CD14-positive monocyte (primary cell): ENCODE results near the gene ECEL1. TPM values are rescaled to one million over a fixed set of nuclear protein-coding genes. Genes with fewer than 3 reads are reported as not detected.

Experiments
- DNase-seq, 3 donors: peaks; one replicate each; pipeline ENCODE4 v3.0.0-alpha.2; 2011 to 2022
- H2AFZ ChIP-seq: 2 replicates; pipeline ENCODE4 v1.6.0; 2012; ENCODE audit warnings: mild to moderate bottlenecking, low read depth, low read length, inconsistent platforms; ENCODE audit not compliant: insufficient read depth, poor library complexity, severe bottlenecking
- H3K27ac ChIP-seq, 2 donors: 1 replicate in 1 of 2; 2 replicates in 1 of 2; pipeline ENCODE4 v1.5.1; 2012 to 2013; ENCODE audit warnings: low read length in 2 of 2, control low read depth in 1 of 2, inconsistent platforms in 1 of 2, low read depth in 1 of 2, mild to moderate bottlenecking in 1 of 2
- H3K27me3 ChIP-seq, 2 donors: one replicate each; pipeline versions ENCODE4 v1.6.0 to v1.6.1; 2011 to 2013; ENCODE audit warnings: low read length in 2 of 2; ENCODE audit not compliant: control insufficient read depth in 2 of 2, insufficient read depth in 2 of 2
- H3K36me3 ChIP-seq, 2 donors: replicated peaks in 1 of 2; 1 replicate in 1 of 2; 2 replicates in 1 of 2; pipeline versions ENCODE4 v1.5.1 to v1.6.1; 2012 to 2013; ENCODE audit warnings: low read length in 2 of 2, control low read depth in 1 of 2, inconsistent platforms in 1 of 2, mild to moderate bottlenecking in 1 of 2; ENCODE audit not compliant: insufficient read depth in 2 of 2, control insufficient read depth in 1 of 2
- H3K4me1 ChIP-seq, 2 donors: 1 replicate in 1 of 2; 2 replicates in 1 of 2; pipeline versions ENCODE4 v1.5.1 to v1.6.1; 2012 to 2013; ENCODE audit warnings: low read length in 2 of 2, control low read depth in 1 of 2, inconsistent platforms in 1 of 2, mild to moderate bottlenecking in 1 of 2, moderate library complexity in 1 of 2; ENCODE audit not compliant: insufficient read depth in 2 of 2, control insufficient read depth in 1 of 2
- H3K4me2 ChIP-seq: replicated peaks from 2 replicates; pipeline ENCODE3; 2012; ENCODE audit warnings: low read length, moderate library complexity, mild to moderate bottlenecking; ENCODE audit not compliant: poor library complexity, severe bottlenecking; ENCODE audit errors: extremely low read depth
- H3K4me3 ChIP-seq, 3 experiments: fragments of 200-600 bp in 1 of 3; sonication (generic) in 1 of 3; replicated peaks in 1 of 3; 1 replicate in 2 of 3; 2 replicates in 1 of 3; pipeline ENCODE4 v1.5.1; 2011 to 2013; ENCODE audit warnings: low read length in 3 of 3, mild to moderate bottlenecking in 3 of 3, control low read depth in 2 of 3, low read depth in 2 of 3, inconsistent platforms in 1 of 3, moderate library complexity in 1 of 3
- H3K79me2 ChIP-seq: 2 replicates; pipeline ENCODE4 v1.6.0; 2012; ENCODE audit warnings: mild to moderate bottlenecking, control low read depth, inconsistent platforms, low read length, moderate library complexity; ENCODE audit not compliant: insufficient read depth
- H3K9ac ChIP-seq: 2 replicates; pipeline ENCODE4 v1.6.0; 2017; ENCODE audit warnings: low read length, mild to moderate bottlenecking; ENCODE audit not compliant: insufficient read depth, poor library complexity, severe bottlenecking
- H3K9me3 ChIP-seq, 2 donors: replicated peaks in 1 of 2; 1 replicate in 1 of 2; 2 replicates in 1 of 2; pipeline versions ENCODE4 v1.5.1 to v1.6.1; 2012 to 2013; ENCODE audit warnings: low read length in 2 of 2, control low read depth in 1 of 2; ENCODE audit not compliant: control insufficient read depth in 1 of 2, insufficient read depth in 1 of 2
- H4K20me1 ChIP-seq: 2 replicates; pipeline ENCODE4 v1.6.0; 2012; ENCODE audit warnings: mild to moderate bottlenecking, low read length, control low read depth, moderate library complexity; ENCODE audit not compliant: insufficient read depth
- H3K27ac Mint-ChIP-seq, 7 donors: one replicate each; pipeline ENCODE4 v1.8.0; 2020; ENCODE audit warnings: mild to moderate bottlenecking in 7 of 7, mixed read lengths in 7 of 7, moderate library complexity in 6 of 7, inconsistent platforms in 2 of 7
- H3K27me3 Mint-ChIP-seq, 3 donors: one replicate each; pipeline ENCODE4 v1.8.0; 2021 to 2022; ENCODE audit warnings: low read depth in 3 of 3, mild to moderate bottlenecking in 3 of 3, mixed read lengths in 3 of 3, moderate library complexity in 3 of 3, inconsistent platforms in 1 of 3
- H3K36me3 Mint-ChIP-seq, 2 donors: one replicate each; pipeline ENCODE4 v1.8.0; 2020; ENCODE audit warnings: mixed read lengths in 2 of 2, inconsistent platforms in 1 of 2, mild to moderate bottlenecking in 1 of 2
- H3K4me1 Mint-ChIP-seq: one replicate; pipeline ENCODE4 v1.8.0; 2020; ENCODE audit warnings: mild to moderate bottlenecking, mixed read lengths
- H3K4me3 Mint-ChIP-seq, 2 donors: one replicate each; pipeline ENCODE4 v1.8.0; 2020; ENCODE audit warnings: mild to moderate bottlenecking in 2 of 2, mixed read lengths in 2 of 2, moderate library complexity in 1 of 2
- H3K9me3 Mint-ChIP-seq, 7 donors: one replicate each; pipeline ENCODE4 v1.8.0; 2020 to 2022; ENCODE audit warnings: mixed read lengths in 7 of 7, mild to moderate bottlenecking in 6 of 7, moderate library complexity in 6 of 7, inconsistent platforms in 2 of 7
- WGBS: methylation state at CpG from one replicate; pipeline ENCODE4 v1.1.5; 2013; ENCODE audit warnings: missing lambda C conversion rate; ENCODE audit not compliant: insufficient coverage; 5-methylcytosine and 5-hydroxymethylcytosine counted together
- intact Hi-C, 2 donors: fragments of 100-400 bp; cut with micrococcal nuclease; formaldehyde crosslinking; loops; one replicate each; pipeline versions ENCODE4 v1.15.0 to v1.15.1; 2023
- polyA plus RNA-seq, 3 donors: library from polyadenylated mRNA; depleted of rRNA in 1 of 3; unstranded in 2 of 3; stranded (reverse) in 1 of 3; fragments of 300-500 nt in 2 of 3; fragments of >200 nt in 1 of 3; fragmentation: Illumina TruSeq in 2 of 3; gene quantifications; 1 replicate in 2 of 3; 2 replicates in 1 of 3; pipeline ENCODE4 v1.2.3, GENCODE V29; 2012 to 2021
- TF ChIP-seq, protein P1 (sequence below): fragments of 200-600 bp; IDR thresholded peaks from one replicate; pipeline ENCODE4 v1.8.0; 2022; ENCODE audit warnings: antibody characterized with exemption, mild to moderate bottlenecking

The ECEL1 gene
- polyA plus RNA-seq, 3 donors, result not detected

DNA sequence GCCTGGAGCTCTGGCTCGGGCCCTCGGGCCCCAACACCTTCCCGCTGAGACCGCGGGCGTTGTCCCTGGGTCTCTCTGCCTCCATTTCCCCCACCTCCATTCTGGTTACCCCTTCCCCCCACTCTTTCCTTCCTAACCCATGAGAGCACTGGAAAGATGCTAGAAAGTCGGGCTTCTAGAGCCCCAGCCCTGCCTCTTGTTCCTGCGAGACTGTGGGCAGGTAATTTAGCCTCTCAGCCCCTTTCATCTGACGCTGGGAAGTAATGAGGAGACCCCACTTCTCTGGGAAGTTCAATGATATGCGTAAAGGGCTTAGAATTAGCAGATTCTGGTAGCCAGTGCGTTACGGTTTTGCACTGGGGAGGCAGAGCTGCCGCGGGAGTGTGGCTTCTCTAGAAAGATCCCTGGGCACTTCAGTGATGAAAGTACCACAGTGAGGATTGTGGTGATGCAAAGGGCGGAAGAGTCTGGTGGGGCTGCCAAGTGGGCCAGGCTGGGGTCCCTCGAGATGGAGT, 16.2 kb upstream of the ECEL1 start:
- intact Hi-C loops, result no loop called here
- no peak overlapping the region for H3K27ac ChIP-seq
- H4K20me1 ChIP-seq, result no peaks in the 10 kb centered on the region
- TF ChIP-seq, protein P1, sequence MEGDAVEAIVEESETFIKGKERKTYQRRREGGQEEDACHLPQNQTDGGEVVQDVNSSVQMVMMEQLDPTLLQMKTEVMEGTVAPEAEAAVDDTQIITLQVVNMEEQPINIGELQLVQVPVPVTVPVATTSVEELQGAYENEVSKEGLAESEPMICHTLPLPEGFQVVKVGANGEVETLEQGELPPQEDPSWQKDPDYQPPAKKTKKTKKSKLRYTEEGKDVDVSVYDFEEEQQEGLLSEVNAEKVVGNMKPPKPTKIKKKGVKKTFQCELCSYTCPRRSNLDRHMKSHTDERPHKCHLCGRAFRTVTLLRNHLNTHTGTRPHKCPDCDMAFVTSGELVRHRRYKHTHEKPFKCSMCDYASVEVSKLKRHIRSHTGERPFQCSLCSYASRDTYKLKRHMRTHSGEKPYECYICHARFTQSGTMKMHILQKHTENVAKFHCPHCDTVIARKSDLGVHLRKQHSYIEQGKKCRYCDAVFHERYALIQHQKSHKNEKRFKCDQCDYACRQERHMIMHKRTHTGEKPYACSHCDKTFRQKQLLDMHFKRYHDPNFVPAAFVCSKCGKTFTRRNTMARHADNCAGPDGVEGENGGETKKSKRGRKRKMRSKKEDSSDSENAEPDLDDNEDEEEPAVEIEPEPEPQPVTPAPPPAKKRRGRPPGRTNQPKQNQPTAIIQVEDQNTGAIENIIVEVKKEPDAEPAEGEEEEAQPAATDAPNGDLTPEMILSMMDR, result no peak
- peak overlapping the region in 1 of 2 donors; percentile 69 for H3K4me3 Mint-ChIP-seq
- no peak for DNase-seq
- no peak overlapping the region for H3K27ac Mint-ChIP-seq
- no peaks in the 10 kb centered on the region for H3K4me1 ChIP-seq
- H3K36me3 Mint-ChIP-seq, result no peaks in the 10 kb centered on the region
- no peak overlapping the region for H3K9ac ChIP-seq
- no peak overlapping the region for H3K4me3 ChIP-seq
- H3K36me3 ChIP-seq, result no peaks in the 10 kb centered on the region
- no peaks in the 10 kb centered on the region for H3K79me2 ChIP-seq
- peaks cover 0 to 11% of the 10 kb centered on the region in 2 donors for H3K9me3 ChIP-seq
- peaks cover 0 to 6% (median 0%) of the 10 kb centered on the region in 7 donors for H3K9me3 Mint-ChIP-seq
- peaks cover 46 to 73% (median 62%) of the 10 kb centered on the region in 3 donors for H3K27me3 Mint-ChIP-seq
- peaks cover 2% of the 10 kb centered on the region for H3K4me1 Mint-ChIP-seq
- no peak overlapping the region for H3K4me2 ChIP-seq
- WGBS, result 13% methylated on average over 12 of the region's 16 CpGs
- H3K27me3 ChIP-seq, result peaks cover 15 to 40% of the 10 kb centered on the region in 2 donors
- no peak overlapping the region for H2AFZ ChIP-seq

DNA sequence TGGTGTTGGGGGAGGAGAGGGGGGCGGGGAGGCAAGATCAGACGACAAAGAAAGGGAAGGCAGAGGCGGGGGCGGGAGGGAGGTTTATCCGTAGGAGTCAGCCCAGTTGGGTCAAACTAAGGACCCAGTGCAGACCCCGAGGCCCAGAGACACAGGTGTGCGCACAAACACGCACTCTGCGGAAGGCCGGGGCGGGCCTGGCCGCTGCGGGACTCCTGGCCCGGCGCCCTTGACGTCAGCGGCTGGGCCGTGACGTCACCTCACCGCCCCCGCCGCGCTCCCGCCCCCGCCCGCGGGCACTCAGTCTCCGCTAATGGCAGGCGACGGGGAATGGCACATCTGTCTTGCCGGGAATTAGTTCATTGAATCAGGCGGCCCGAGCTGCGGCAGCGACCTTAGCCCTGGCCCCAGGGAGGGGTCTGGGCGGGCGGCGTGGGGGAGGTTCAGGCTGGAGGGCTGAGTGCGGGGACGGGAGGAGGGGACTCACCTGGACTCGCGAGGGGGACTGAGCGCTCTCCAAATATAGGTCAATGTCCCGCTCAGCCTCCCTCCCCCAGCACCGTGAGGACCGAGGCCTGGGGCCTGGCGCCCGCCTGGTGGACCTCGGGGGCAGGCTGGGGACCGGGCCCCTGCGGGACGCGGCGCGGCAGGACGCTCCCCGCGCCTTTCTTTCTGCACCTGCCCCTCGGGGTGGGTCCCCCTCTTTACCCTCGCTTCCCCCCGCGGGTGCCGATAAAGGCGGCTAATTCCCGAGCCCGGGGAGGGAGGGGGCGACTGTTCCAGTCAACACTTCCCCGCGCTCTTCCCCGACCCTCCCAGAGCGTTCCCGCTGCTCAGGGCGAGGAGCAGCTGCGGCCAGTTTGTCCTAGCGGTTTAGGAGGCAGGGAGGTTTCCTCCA, 15.5 kb upstream of the ECEL1 start:
- peaks cover 2% of the 10 kb centered on the region for H3K4me1 Mint-ChIP-seq
- peak overlapping the region; percentile 44 for H3K4me2 ChIP-seq
- H3K4me1 ChIP-seq, result no peaks in the 10 kb centered on the region
- H3K27me3 Mint-ChIP-seq, result peaks cover 46 to 75% (median 59%) of the 10 kb centered on the region in 3 donors
- no peak overlapping the region for H3K27ac Mint-ChIP-seq
- peaks cover 0 to 6% (median 0%) of the 10 kb centered on the region in 7 donors for H3K9me3 Mint-ChIP-seq
- H3K4me3 Mint-ChIP-seq, result peak overlapping the region in 1 of 2 donors; percentile 69
- no peaks in the 10 kb centered on the region for H3K36me3 ChIP-seq
- peaks cover 15 to 40% of the 10 kb centered on the region in 2 donors for H3K27me3 ChIP-seq
- H3K79me2 ChIP-seq, result no peaks in the 10 kb centered on the region
- intact Hi-C loops, result no loop called here
- no peak for DNase-seq
- no peak overlapping the region for H3K27ac ChIP-seq
- H3K36me3 Mint-ChIP-seq, result no peaks in the 10 kb centered on the region
- peak overlapping the region; percentile 29 for H2AFZ ChIP-seq
- H3K9me3 ChIP-seq, result peaks cover 0 to 11% of the 10 kb centered on the region in 2 donors
- TF ChIP-seq, protein P1, result no peak
- H3K4me3 ChIP-seq, result peak overlapping the region in 1 of 3 experiments; percentile 38
- no peak overlapping the region for H3K9ac ChIP-seq
- no peaks in the 10 kb centered on the region for H4K20me1 ChIP-seq
- WGBS, result under 1% methylated on average over 56 of the region's 75 CpGs
